GM21447 (cell line): ENCODE data around the gene FSTL4.

Experiments used
- ATAC-seq: cut with Tn5 transposase; IDR thresholded peaks from one replicate; pipeline ENCODE4 v1.9.1; 2021; ENCODE audit not compliant: unreplicated experiment

FSTL4 gene

DNA sequence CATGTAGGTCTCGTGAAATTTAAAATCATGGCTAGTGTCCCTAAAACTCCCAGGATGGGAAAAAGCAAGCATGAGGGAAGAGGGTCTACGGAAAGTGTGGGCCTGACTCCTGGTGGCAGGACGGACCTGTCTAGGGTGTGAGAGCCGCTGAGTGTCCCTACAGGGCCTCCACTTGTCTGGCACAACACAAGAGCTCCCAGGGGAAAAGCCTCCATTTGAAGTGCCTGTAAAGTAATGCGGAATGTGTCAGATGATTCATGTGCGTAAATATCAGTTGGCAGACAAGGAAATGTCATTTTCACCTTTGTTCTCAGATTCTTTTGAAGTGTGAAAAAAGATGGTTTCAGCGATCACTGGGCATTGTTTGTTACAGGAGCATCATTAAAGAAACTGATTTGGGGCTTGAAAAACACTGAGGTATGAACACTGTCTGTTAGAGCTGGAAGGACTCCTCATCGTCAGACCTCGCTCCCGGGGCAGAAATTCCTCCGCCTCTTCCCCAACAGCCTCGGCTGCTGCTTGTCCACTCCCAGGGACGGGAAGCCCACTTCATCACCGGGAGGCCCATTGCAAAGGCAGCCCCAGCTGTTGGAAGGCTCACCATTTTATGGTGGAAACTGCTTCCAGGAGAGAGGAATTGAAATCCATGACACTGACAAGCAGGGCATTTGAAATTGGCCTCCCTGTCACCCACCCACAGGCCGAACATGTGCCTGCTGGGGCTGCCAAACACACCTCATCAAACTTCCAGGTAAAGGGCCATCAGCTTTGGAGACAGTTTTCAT is 240.8 kb downstream of the FSTL4 start:
- no peak for ATAC-seq

DNA sequence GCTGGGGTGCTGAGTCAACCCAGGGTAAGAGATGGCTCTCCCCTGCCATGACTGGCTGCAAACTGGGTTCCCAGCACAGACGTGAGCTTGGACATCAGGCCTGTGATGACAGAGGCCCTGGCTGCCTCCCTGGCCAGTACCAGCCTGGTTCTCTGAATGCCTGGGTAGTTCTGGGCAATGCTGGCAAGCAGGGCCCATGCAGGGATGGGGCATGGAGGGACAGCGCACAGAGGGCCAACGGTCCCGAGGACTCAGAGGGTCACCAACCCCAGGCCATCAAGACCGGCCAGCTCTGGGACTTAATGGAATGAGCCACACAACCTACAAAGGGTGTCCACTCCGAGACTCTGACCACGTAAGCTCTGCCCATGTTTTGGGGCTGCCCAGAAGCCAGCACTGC is 241.4 kb downstream of the FSTL4 start:
- no peak for ATAC-seq

- no peak for ATAC-seq
These were observed 242.1 kb downstream of the FSTL4 start for GRCh38 chr5:133370036-133370831.

DNA sequence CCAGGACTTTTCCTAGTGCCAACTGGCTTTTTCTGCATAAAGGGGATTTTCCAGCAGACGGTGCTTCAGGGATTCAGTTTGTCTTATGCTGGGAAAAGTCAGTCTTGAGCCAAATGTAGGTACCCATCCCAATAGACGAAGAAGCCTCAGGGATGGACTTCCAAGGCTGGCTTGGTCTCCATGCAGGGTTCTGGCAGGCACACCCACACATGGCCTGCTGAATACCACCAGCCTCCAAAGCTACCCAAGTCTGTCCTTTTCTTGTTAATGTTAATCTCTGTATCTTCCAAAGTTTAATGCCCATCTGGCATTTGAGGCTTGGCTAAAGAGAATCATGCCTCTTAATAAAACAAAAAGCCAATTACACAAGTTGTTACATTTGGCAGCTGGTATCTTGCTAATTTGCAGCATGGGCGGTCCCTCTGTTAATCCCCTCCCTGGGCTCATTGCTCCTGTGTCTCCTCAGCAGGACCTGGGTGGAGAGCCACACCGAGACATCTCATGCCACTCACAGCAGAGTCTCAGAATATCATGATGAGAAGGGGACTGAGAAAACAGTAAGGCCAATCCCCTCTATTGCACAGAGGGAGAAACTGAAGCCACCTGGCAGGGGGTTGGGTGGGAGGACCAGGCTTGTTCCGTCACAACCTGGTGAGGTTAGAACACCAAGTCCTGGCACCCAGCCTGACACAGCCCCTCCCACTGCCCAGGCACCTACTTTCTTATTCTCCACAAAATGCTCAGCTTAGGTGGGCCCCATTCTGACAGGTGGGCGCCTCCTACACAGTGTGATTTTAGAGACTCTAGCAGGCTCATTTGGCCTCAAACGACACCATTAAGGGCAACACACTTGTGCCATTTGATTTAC is 243.2 kb downstream of the FSTL4 start:
- no peak for ATAC-seq

DNA sequence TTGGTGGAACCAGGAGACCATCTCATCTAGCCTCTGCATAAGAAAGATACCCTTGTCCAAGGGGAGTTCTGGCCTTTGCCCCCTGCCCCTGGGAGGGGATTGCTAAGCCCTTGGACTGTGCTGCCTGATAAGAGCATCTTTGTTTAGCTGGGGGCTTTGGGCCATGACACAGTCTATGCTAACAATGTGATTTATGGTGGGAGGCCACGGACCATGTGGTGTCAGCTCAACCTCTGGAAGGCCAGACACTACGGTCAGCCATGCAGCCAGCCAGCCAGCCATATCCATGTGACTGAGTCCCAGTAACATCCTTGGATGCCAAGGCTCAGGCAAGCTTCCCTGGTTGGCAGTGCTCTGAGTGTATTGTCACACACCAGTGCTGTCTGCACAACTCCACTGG is 244.4 kb downstream of the FSTL4 start:
- no peak for ATAC-seq

GRCh38 chr5:133367071-133367786 is 245.1 kb downstream of the FSTL4 start:
- no peak for ATAC-seq

DNA sequence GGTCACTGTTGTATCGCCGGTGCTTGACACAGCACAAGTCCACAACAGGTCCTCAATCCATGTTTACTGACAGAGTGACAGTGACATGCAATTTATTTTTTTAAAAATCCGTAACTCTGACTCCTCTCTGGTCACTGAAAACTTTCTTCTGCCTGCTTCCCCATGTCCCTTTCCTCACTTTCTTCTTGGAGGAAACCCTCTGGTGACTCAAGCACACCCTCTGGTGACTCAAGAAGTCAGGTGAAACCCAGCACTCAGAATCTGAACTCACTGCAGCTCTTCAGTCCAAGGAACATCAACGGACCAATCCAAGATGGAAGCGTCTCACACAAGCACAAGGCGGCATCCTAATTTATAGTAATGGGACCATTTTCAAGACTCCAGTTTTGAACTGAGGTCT is 245.9 kb downstream of the FSTL4 start:
- no peak for ATAC-seq

GRCh38 chr5:133365738-133366137 is 246.6 kb downstream of the FSTL4 start:
- ATAC-seq, result no peak

DNA sequence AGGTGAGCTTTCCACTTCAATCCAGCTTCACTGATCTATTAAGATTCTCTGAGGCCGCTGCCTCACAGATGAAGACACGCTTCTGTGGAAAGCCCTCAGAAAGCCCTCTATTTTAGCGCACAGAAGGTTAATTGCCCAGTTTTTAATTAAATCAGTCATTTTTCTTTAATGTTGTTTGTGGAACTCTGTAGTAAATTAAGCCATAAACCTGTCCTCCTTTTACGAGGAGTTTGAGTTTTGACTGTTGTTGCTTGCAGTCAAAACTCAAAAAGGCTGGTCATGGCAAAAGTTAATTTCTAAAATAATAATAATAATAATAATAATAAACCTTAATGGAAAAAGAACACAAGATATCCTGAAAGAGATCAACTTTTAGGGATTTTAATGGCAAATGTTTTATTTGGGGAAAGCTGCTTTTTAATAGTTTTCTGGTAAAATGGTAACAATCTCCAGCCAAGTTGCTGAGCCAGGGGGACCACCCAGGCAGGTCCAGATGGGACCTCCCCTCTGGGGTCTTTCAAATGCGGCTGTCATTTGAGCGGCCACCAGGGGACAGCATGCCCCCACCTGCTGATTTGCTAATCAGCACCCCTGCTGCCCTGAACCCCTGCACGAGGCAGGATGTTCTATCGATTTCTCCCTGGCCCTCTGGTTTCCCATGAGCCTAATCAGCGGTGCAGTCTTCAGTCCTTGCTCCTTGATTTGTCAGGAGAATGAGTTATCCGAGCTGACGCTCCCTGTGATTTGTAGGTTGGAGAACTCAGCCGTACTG is 247.2 kb downstream of the FSTL4 start:
- ATAC-seq, result no peak

DNA sequence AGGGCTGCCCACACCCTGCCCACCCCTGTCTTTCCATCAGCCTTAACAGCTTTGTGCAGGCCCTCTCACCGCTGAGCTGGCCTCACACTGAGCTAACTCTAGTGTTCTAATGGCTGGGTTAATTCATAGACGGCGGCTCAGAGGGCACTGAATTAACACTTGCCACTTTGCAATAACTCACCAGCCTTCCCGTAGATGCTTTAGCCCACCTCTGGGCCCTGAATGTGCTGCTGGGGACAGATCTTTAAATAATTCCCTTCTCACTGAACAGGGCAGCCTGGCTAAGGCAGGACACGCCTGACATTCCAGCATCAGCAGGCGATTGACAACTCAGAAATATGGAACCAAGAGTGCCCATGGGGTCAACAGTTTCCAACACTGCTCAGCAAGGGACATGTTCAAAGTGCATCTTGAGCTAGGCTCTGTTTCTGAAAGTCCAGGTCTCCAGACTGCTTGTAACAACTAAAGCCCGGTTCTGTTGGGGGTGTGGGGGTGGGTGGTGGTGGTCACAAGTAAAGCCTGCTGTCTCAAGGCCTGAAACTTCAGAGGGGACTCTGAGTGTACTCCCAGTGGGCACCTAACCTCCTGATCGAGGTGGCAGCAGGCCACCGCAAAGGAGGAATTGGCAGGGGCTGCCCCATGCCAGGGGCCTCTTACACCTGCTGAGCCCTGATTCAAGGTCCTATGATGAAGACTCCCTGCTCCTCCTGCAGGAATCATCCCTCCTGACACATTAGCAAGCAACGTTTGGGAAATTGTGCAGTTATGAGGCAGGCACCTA is 248.3 kb downstream of the FSTL4 start:
- ATAC-seq, result no peak

DNA sequence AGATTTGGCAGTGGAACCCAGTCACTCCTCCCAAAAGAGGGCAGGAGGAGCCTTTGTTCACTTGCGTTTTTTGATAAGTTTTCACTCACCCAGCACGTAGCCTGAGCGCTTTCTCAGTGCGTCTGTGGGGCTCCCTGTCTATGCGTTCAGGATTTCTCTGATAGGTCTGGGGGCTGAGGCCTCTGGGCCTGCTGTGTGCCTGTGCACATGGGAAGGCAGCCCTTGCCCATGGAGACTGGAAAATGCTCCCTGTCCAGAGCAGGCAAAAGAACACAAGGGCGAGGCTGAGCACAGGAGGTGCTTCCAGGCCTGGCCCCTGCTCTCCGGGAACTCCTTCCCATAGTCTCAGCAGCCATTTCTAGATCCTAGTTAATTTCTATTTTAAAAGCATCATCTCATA is 249.9 kb downstream of the FSTL4 start:
- no peak for ATAC-seq

- no peak for ATAC-seq
These were observed 250.4 kb downstream of the FSTL4 start for GRCh38 chr5:133361922-133362321.

DNA sequence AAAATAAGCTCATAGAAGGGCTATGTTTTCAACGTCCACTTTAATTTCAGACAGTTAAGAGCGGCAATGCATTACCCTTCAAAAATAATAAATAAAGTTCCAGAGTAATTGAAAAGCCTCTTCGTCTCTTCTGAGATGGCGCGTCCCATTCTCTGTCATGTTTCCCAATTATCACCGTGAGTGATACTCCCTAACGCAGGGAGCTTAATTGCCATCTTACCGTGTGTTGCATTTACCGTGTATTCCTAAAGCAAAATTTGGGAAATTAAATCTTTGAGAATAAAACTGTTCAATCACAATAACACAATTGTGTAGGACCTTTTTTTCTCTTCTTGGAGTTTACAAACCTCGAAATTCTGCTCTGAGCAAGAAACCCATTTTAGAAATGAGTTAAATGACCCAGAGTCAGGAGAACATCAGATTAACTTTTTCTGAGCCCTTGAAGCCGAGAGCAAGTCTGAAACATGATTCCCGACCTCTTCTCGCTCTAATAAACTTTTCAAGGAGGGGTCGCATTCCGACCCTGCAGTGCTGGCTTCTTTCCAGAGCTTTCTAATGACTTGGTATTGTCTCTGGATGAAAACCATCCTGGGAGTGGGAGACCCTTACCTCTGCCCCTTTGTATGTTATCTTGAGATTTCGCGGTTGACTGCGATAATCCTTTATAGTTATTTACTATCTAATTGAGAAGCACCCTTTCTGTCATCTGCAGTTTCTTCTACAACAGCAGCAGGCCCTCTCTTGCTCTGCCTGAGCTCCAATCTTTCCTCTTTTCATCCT is 251.5 kb downstream of the FSTL4 start:
- ATAC-seq, result no peak

- ATAC-seq, result no peak
These were observed 252.5 kb downstream of the FSTL4 start for GRCh38 chr5:133359861-133360260.

DNA sequence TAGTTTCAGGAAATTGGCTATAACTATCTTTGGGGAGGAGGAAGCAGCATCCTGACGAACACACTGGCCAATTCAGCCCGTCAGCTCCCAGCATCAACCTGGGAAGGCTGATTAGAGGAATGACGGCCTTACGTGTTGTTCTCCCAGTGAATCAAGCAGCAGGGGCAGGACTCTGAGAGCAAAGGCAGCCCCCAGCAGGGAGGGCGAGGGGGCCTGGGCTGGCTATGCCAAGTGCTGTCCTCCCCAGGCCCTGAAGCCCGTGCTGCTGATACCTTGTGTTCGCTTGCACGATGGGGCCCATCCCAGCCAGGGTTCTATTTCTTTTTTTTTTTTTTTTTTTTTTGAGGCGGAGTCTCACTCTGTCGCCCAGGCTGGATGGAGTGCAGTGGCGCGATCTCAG is 254.1 kb downstream of the FSTL4 start:
- ATAC-seq, result no peak

DNA sequence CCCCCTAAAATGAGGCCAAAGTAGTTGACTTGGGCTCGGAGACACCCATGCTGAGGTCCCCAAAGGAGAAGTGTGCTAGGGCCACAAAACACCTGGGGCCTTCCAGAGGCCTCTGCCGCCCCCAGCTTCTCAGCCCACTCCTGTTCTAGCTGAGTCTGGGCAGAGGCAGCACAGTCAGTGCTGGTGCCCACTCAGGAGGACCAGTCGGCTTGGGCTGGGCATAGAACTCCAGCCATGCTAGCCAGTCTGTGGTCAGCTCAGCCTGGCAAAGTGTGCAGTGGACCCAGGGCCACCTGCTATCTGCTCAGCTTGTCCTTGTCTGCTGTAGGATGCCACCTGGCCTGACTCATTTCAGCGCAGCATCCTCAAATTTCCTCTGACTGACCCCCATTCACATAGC is 254.6 kb downstream of the FSTL4 start:
- ATAC-seq, result no peak

DNA sequence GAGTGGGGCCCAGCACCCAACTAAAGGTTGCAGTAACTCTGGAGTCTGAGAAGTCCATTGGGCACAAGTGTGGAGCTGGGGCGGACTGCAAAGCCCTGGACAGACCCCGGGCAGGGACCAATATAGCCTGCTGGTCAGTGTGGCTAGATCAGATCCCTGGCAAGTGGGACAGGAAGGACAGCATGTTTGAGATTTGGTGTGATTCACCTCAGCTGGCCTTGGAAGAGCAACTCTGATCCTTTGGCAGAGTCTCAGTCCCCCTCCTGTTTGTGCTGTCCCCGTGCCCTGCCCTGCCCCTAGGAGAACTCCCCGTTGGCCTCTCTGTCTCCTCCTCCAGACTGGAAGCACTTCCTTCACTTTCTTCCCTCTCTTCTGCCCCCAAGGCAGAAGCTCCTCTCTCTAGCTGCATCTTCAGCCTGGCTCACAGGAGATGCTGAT is 255.3 kb downstream of the FSTL4 start:
- ATAC-seq, result no peak

DNA sequence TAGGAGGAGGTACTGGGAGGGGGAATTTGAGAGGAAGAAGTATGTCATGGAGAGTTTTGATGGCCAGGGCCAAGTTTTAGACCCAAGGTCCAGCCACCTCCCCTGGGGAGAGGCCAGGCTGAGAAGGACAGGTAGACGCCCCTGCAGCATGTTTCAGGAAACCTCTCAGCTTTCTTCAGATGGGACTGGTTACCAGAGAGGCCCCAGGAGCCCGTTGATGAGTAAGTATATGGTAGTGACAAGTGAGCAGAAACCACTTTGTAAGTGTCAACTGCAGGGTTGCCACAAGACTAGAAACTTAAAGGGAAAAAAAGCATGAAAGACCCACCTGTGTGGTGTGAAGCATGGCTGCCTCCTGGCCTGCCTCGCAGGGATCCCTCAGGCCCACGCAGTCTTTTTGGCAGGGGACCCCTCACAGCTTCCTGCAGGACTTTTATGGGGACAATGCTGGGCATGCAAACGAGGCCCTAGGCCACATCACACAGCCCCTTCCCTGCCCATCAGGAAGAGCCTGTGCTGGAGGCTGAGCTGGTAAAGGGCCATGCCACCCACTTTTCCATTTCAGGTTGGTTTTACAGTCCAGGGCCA is 255.9 kb downstream of the FSTL4 start:
- ATAC-seq, result no peak
